ENCODE data around the gene TRIP13. TPM values are rescaled to one million over a fixed set of nuclear protein-coding genes. Genes with fewer than 3 reads are reported as not detected.

Gene TRIP13
- total RNA-seq, 1 experiment from 2014 or later = 42.6 TPM

DNA sequence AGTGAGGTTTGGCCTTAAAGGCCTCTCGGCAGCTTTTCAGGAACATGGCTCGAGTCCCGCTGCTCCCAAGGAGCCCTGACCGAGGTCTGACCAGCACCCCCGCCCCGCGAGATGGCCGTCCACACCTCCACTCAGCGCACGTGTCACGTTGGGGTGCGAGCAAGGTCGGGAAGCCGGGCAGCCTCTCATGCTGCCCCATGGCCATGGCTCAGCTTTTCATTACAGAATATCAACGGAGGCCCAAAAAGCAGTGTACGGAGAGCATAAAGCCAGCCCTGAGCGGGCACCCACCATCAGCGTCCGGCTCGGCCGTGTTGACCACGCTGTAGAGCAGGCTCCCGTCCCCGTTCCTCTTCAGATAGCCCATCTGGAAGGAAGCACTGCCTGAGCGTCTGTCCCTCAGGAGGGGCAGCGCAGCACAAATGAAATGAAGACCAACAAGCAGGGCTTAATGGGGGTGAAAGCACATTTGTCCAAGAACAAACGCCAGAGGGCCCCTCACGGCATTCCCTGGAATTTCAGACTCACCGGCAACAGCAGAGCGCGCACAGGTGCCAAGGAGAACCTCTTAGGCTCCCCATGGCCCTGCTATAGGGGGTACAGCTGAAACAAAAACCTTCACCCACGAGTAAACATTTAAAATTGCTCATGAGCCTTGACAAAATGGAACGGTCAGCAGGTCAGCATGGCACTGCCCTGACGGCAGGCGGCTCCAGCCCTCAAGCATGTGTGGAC, 11.7 kb upstream of the TRIP13 start:
- Histone ChIP-seq H3K79me2 (ENCODE audit: insufficient read depth, low read length) (peaks cover 21% of the 10 kb centered on the region; the same call in 1 of the 2 replicates), H3K27me3 (ENCODE audit: insufficient read depth, low read length) (no peaks in the 10 kb centered on the region), H4K5ac (ENCODE audit: insufficient read length, low read depth, low read length) (no peak overlapping the region), H2BK5ac (ENCODE audit: insufficient read length, low read length) (no peak overlapping the region), H3K56ac (ENCODE audit: insufficient read length, low read depth, low read length) (no peak overlapping the region), H3K9me3 (ENCODE audit: control insufficient read depth, low read depth, low read length) (no peaks in the 10 kb centered on the region), H3K4me1 (ENCODE audit: insufficient read depth, low read length) (no peaks in the 10 kb centered on the region), H2BK12ac (ENCODE audit: insufficient read length, low read depth, low read length) (no peak overlapping the region), H3K4me2 (ENCODE audit: insufficient read depth, insufficient read length, low read length) (no peak overlapping the region), H3K79me1 (ENCODE audit: insufficient read depth, low read depth, low read length, poor library complexity, severe bottlenecking) (peaks cover 6% of the 10 kb centered on the region), H2BK120ac (ENCODE audit: low read depth, low read length, poor library complexity, severe bottlenecking) (no peak overlapping the region), H2BK20ac (ENCODE audit: low read depth, low read length, poor library complexity, severe bottlenecking) (no peak overlapping the region), H3K23me2 (ENCODE audit: insufficient read length, low read depth, low read length, poor library complexity, severe bottlenecking) (no peaks in the 10 kb centered on the region), H2AK5ac (ENCODE audit: insufficient read length, low read length) (no peak overlapping the region), H2AFZ (ENCODE audit: low read length) (no peak overlapping the region), H4K20me1 (ENCODE audit: control insufficient read depth, insufficient read depth, insufficient read length) (peaks cover 5% of the 10 kb centered on the region), H3K27ac (ENCODE audit: insufficient read length, low read depth, low read length) (no peak overlapping the region), H3K9ac (ENCODE audit: extremely low read depth, insufficient read length, low read length) (no peak overlapping the region), H3K23ac (ENCODE audit: insufficient read length, low read depth, low read length) (no peak overlapping the region), H3T11ph (ENCODE audit: low read length) (no peak overlapping the region), H4K8ac (replicated peaks; ENCODE audit: insufficient read length, low read depth, low read length) (no peak overlapping the region), H3K18ac (ENCODE audit: insufficient read length, low read depth, low read length) (no peak overlapping the region), H3K14ac (ENCODE audit: insufficient read depth, low read length) (no peak overlapping the region), H3K4ac (ENCODE audit: low read depth, low read length) (no peak overlapping the region), H2BK15ac (ENCODE audit: low read depth, low read length) (no peak overlapping the region), H4K91ac (ENCODE audit: insufficient read length, low read depth, low read length) (no peak overlapping the region)
- DNase-seq = no peak
- WGBS (ENCODE audit: extremely low coverage, insufficient read length, low lambda C conversion rate) = no CpG with 5 or more reads among the region's 35 CpGs
- peaks cover 65 to 81% (median 78%) of the 10 kb centered on the region in 3 experiments for H3K36me3 Mint-ChIP-seq (ENCODE audit: insufficient read depth in 1 of 3, low read depth in 3 of 3)
- no peaks in the 10 kb centered on the region; a peak in 2 of 5 replicates for H3K9me3 Mint-ChIP-seq
- H3K4me3 Mint-ChIP-seq = no peak overlapping the region
- no peaks in the 10 kb centered on the region for H3K4me1 Mint-ChIP-seq
- H3K27ac Mint-ChIP-seq = peak overlapping the region in 1 of 3 experiments; percentile 68; a peak in 2 of 7 replicates
- no peaks in the 10 kb centered on the region for H3K27me3 Mint-ChIP-seq (ENCODE audit: low read depth)
- TF ChIP-seq, protein P1, sequence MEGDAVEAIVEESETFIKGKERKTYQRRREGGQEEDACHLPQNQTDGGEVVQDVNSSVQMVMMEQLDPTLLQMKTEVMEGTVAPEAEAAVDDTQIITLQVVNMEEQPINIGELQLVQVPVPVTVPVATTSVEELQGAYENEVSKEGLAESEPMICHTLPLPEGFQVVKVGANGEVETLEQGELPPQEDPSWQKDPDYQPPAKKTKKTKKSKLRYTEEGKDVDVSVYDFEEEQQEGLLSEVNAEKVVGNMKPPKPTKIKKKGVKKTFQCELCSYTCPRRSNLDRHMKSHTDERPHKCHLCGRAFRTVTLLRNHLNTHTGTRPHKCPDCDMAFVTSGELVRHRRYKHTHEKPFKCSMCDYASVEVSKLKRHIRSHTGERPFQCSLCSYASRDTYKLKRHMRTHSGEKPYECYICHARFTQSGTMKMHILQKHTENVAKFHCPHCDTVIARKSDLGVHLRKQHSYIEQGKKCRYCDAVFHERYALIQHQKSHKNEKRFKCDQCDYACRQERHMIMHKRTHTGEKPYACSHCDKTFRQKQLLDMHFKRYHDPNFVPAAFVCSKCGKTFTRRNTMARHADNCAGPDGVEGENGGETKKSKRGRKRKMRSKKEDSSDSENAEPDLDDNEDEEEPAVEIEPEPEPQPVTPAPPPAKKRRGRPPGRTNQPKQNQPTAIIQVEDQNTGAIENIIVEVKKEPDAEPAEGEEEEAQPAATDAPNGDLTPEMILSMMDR (conservative IDR thresholded peaks at IDR 0.05) = no peak

All from H9 (cell line).